Measurements from ENCODE around the gene REC8. TPM values are rescaled to one million over a fixed set of nuclear protein-coding genes. Genes with fewer than 3 reads are reported as not detected.

REC8 gene
- total and polyA plus RNA-seq, 2 of the 13 experiments (the other 11 are each of a cell fraction or from before 2014, with no cell fraction given) = 3.4 to 14.7 TPM

GRCh38 chr14:24159777-24160498 lies 11.9 kb upstream of the REC8 start (continued):
- TF ChIP-seq ZHX2 (IDR thresholded peaks at IDR 0.05; ENCODE audit: low read depth) (no peak), ZHX2 (CRISPR knock-in tag; IDR thresholded peaks at IDR 0.05; ENCODE audit: borderline replicate concordance) (no peak), ZFYVE20 (CRISPR knock-in tag; IDR thresholded peaks at IDR 0.05; ENCODE audit: borderline replicate concordance, low read depth) (no peak), KMT2A (CRISPR knock-in tag; IDR thresholded peaks at IDR 0.05) (peak; percentile 43; the same call in 1 of the 2 replicates), SMYD3 (CRISPR knock-in tag; IDR thresholded peaks at IDR 0.05) (no peak), SUZ12 (IDR thresholded peaks at IDR 0.05; ENCODE audit: low read depth, low read length) (no peak), CREM (IDR thresholded peaks at IDR 0.05) (no peak), CREM (CRISPR knock-in tag; IDR thresholded peaks at IDR 0.05) (no peak), NRL (CRISPR knock-in tag; IDR thresholded peaks at IDR 0.05; ENCODE audit: borderline replicate concordance) (0 out of 2 replicates have a peak, but pooled peaks have one; percentile 45), ZNF235 (CRISPR knock-in tag; IDR thresholded peaks at IDR 0.05; ENCODE audit: borderline replicate concordance) (no peak), TAF1 (CRISPR knock-in tag; IDR thresholded peaks at IDR 0.05) (no peak), KAT8 (CRISPR knock-in tag; IDR thresholded peaks at IDR 0.05) (no peak), ATF1 (CRISPR knock-in tag; IDR thresholded peaks at IDR 0.05) (no peak), DNMT1 (CRISPR knock-in tag; IDR thresholded peaks at IDR 0.05) (0 out of 2 replicates have a peak, but pooled peaks have one; percentile 16), KDM2A (CRISPR knock-in tag; IDR thresholded peaks at IDR 0.05; ENCODE audit: borderline replicate concordance, low read depth) (no peak), SNAI1 (CRISPR knock-in tag; IDR thresholded peaks at IDR 0.05; ENCODE audit: borderline replicate concordance) (no peak), ZNF367 (CRISPR knock-in tag; IDR thresholded peaks at IDR 0.05; ENCODE audit: borderline replicate concordance) (no peak), MXD1 (CRISPR knock-in tag; IDR thresholded peaks at IDR 0.05) (no peak), STAG1 (CRISPR knock-in tag; IDR thresholded peaks at IDR 0.05) (no peak)
- TF ChIP-seq, protein P1, sequence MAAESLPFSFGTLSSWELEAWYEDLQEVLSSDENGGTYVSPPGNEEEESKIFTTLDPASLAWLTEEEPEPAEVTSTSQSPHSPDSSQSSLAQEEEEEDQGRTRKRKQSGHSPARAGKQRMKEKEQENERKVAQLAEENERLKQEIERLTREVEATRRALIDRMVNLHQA (CRISPR knock-in tag; IDR thresholded peaks at IDR 0.05) = no peak
- TF ChIP-seq, protein P2, sequence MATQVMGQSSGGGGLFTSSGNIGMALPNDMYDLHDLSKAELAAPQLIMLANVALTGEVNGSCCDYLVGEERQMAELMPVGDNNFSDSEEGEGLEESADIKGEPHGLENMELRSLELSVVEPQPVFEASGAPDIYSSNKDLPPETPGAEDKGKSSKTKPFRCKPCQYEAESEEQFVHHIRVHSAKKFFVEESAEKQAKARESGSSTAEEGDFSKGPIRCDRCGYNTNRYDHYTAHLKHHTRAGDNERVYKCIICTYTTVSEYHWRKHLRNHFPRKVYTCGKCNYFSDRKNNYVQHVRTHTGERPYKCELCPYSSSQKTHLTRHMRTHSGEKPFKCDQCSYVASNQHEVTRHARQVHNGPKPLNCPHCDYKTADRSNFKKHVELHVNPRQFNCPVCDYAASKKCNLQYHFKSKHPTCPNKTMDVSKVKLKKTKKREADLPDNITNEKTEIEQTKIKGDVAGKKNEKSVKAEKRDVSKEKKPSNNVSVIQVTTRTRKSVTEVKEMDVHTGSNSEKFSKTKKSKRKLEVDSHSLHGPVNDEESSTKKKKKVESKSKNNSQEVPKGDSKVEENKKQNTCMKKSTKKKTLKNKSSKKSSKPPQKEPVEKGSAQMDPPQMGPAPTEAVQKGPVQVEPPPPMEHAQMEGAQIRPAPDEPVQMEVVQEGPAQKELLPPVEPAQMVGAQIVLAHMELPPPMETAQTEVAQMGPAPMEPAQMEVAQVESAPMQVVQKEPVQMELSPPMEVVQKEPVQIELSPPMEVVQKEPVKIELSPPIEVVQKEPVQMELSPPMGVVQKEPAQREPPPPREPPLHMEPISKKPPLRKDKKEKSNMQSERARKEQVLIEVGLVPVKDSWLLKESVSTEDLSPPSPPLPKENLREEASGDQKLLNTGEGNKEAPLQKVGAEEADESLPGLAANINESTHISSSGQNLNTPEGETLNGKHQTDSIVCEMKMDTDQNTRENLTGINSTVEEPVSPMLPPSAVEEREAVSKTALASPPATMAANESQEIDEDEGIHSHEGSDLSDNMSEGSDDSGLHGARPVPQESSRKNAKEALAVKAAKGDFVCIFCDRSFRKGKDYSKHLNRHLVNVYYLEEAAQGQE (IDR thresholded peaks at IDR 0.05; ENCODE audit: borderline replicate concordance in 1 of 2, low read depth in 1 of 2, low read length in 2 of 2) = no peak

Measured in HepG2 (cell line).